Activated CD4-positive, alpha-beta memory T cell treated with anti-CD3 and anti-CD28 coated beads, Interleukin-2, amount 10 ng/mL, durations not matched to agents 7 days and 5 days (primary cell): ENCODE results near the gene TOMM34. TPM values are rescaled to one million over a fixed set of nuclear protein-coding genes. Genes with fewer than 3 reads are reported as not detected.

Experiments used
- CTCF ChIA-PET: fragments of 350-600 bp; sonication (Branson Sonifier 250); formaldehyde crosslinking; loops from one replicate; lab custom pipeline; 2021; ENCODE audit warnings: antibody characterized with exemption, inconsistent platforms; lab: Charles Lee
- POLR2A ChIA-PET: fragments of 350-600 bp; sonication (Branson Sonifier 250); formaldehyde crosslinking; loops from one replicate; lab custom pipeline; 2021; ENCODE audit warnings: antibody characterized with exemption; lab: Charles Lee
- DNase-seq: peaks from one replicate; pipeline ENCODE4 v3.0.0-alpha.2; 2020
- H3K27ac Mint-ChIP-seq: one replicate; pipeline ENCODE4 v1.8.0; 2021; ENCODE audit warnings: mild to moderate bottlenecking, mixed read lengths
- H3K27me3 Mint-ChIP-seq: one replicate; pipeline ENCODE4 v1.8.0; 2021; ENCODE audit warnings: mixed read lengths
- H3K36me3 Mint-ChIP-seq: one replicate; pipeline ENCODE4 v1.8.0; 2021; ENCODE audit warnings: low read depth, mixed read lengths
- H3K4me1 Mint-ChIP-seq: one replicate; pipeline ENCODE4 v1.8.0; 2021; ENCODE audit warnings: mixed read lengths
- H3K4me3 Mint-ChIP-seq: one replicate; pipeline ENCODE4 v1.8.0; 2021; ENCODE audit warnings: mild to moderate bottlenecking, mixed read lengths
- H3K9me3 Mint-ChIP-seq: one replicate; pipeline ENCODE4 v1.8.0; 2021; ENCODE audit warnings: mixed read lengths
- total RNA-seq, 2 experiments: library from RNA; stranded (reverse); gene quantifications; one replicate each; pipeline ENCODE4 v1.2.3, GENCODE V29; 2021

Gene TOMM34
- total RNA-seq, 2 experiments from 2014 or later: 16.0 to 16.4 TPM

- CTCF ChIA-PET: no interaction called here
- H3K27me3 Mint-ChIP-seq: no peaks in the 10 kb centered on the region
- H3K4me3 Mint-ChIP-seq: no peak overlapping the region
- peak overlapping the region; percentile 82 for H3K27ac Mint-ChIP-seq
- peaks cover 75% of the 10 kb centered on the region for H3K36me3 Mint-ChIP-seq
- H3K9me3 Mint-ChIP-seq: no peaks in the 10 kb centered on the region
- no peak for DNase-seq
- peaks cover 57% of the 10 kb centered on the region for H3K4me1 Mint-ChIP-seq
- POLR2A ChIA-PET: interaction anchor here (5.2 kb wide), 1 partner anchor 13 kb away, joined by 19 read pairs; no protein-coding TSS in a partner anchor
Measured at GRCh38 chr20:44900231-44900854, 59.9 kb downstream of the TOMM34 start.

GRCh38 chr20:44897133-44897532, 63.1 kb downstream of the TOMM34 start:
- H3K27ac Mint-ChIP-seq: peak overlapping the region; percentile 14
- CTCF ChIA-PET: interaction anchor here (1.5 kb wide), 1 partner anchor 9 kb away, joined by 9 read pairs; no protein-coding TSS in a partner anchor
- H3K9me3 Mint-ChIP-seq: no peaks in the 10 kb centered on the region
- H3K4me3 Mint-ChIP-seq: no peak overlapping the region
- peaks cover 69% of the 10 kb centered on the region for H3K36me3 Mint-ChIP-seq
- H3K4me1 Mint-ChIP-seq: peaks cover 78% of the 10 kb centered on the region
- no peak for DNase-seq
- POLR2A ChIA-PET: interaction anchor here (0.7 to 5.2 kb wide), 3 partner anchors 9 to 66 kb away, joined by 3 to 19 read pairs (median 4); partner anchors contain the start of gene YWHAB
- H3K27me3 Mint-ChIP-seq: no peaks in the 10 kb centered on the region

GRCh38 chr20:44896583-44896982, 63.6 kb downstream of the TOMM34 start:
- no peak for DNase-seq
- Mint-ChIP-seq H3K27me3 (no peaks in the 10 kb centered on the region), H3K9me3 (no peaks in the 10 kb centered on the region), H3K36me3 (peaks cover 70% of the 10 kb centered on the region), H3K4me1 (peaks cover 83% of the 10 kb centered on the region), H3K27ac (peak overlapping the region; percentile 30), H3K4me3 (no peak overlapping the region)
- ChIA-PET CTCF (interaction anchor here (1.5 kb wide), 1 partner anchor 8 kb away, joined by 9 read pairs; no protein-coding TSS in a partner anchor), POLR2A (interaction anchor here (0.7 to 5.2 kb wide), 4 partner anchors 9 to 66 kb away, joined by 3 to 19 read pairs (median 4); partner anchors contain the start of genes PABPC1L and YWHAB)

GRCh38 chr20:44894959-44895358, 65.2 kb downstream of the TOMM34 start:
- H3K27me3 Mint-ChIP-seq: no peaks in the 10 kb centered on the region
- peaks cover 78% of the 10 kb centered on the region for H3K4me1 Mint-ChIP-seq
- peaks cover 67% of the 10 kb centered on the region for H3K36me3 Mint-ChIP-seq
- no peaks in the 10 kb centered on the region for H3K9me3 Mint-ChIP-seq
- ChIA-PET CTCF (interaction anchor here (1.0 to 1.1 kb wide), 2 partner anchors 15 to 57 kb away, joined by 3 read pairs; partner anchors contain the start of gene PABPC1L), POLR2A (no interaction called here)
- H3K27ac Mint-ChIP-seq: peak overlapping the region; percentile 18
- H3K4me3 Mint-ChIP-seq: no peak overlapping the region
- no peak for DNase-seq

Other genes with a start within 250 kb of the TOMM34 start
- not detected for gene CCN5, start 245.0 kb downstream of the TOMM34 start, total RNA-seq
- gene KCNK15, start 214.5 kb downstream of the TOMM34 start, total RNA-seq: not detected
- gene RIMS4, start 149.9 kb downstream of the TOMM34 start, total RNA-seq: not detected
- 100 to 1,000 TPM; 277 to 279 TPM for gene YWHAB, start 74.7 kb downstream of the TOMM34 start, total RNA-seq
- gene PABPC1L, start 50.3 kb downstream of the TOMM34 start, total RNA-seq: 10 to 100 TPM; 57.9 to 58.9 TPM
- gene STK4, start 6.1 kb upstream of the TOMM34 start, total RNA-seq: 100 to 1,000 TPM; 204 to 213 TPM
- gene KCNS1, start 140.7 kb upstream of the TOMM34 start, total RNA-seq: under 1 TPM; 0.13 TPM
- gene WFDC5, start 154.8 kb upstream of the TOMM34 start, total RNA-seq: under 1 TPM; 0.63 to 0.73 TPM
- gene WFDC12, start 164.1 kb upstream of the TOMM34 start, total RNA-seq: not detected
- not detected for gene PI3, start 214.5 kb upstream of the TOMM34 start, total RNA-seq
- not detected for gene SEMG1, start 246.6 kb upstream of the TOMM34 start, total RNA-seq